AG04450 (cell line): ENCODE data around the gene NME5. TPM values are rescaled to one million over a fixed set of nuclear protein-coding genes. Genes with fewer than 3 reads are reported as not detected.

Experiments used
- CTCF ChIA-PET: fragments of 300-600, 350-600 bp; formaldehyde crosslinking; extraction: SDS; loops from one replicate; lab custom pipeline; 2022; ENCODE audit warnings: antibody characterized with exemption, inconsistent platforms; lab: Charles Lee
- POLR2A ChIA-PET: fragments of 350-600 bp; formaldehyde crosslinking; extraction: SDS; loops from one replicate; lab custom pipeline; 2021; ENCODE audit warnings: antibody characterized with exemption, inconsistent platforms; lab: Yijun Ruan, JAX
- DNase-seq: peaks from one replicate; pipeline ENCODE4 v3.0.0-alpha.2; 2011; ENCODE audit warnings: low read depth, low spot score
- H3K27ac ChIP-seq: one replicate; pipeline ENCODE4 v1.5.1; 2012; ENCODE audit warnings: low read depth, low read length, control low read depth
- H3K27me3 ChIP-seq: one replicate; pipeline ENCODE4 v1.6.0; 2012; ENCODE audit warnings: low read length; ENCODE audit not compliant: control insufficient read depth, insufficient read depth
- H3K4me3 ChIP-seq: 2 replicates; pipeline ENCODE4 v1.5.1; 2011; ENCODE audit warnings: mild to moderate bottlenecking, low read depth, low read length, control low read depth
- H3K9me3 ChIP-seq: 2 replicates; pipeline ENCODE4 v1.5.1; 2012; ENCODE audit warnings: low read length; ENCODE audit not compliant: control insufficient read depth, insufficient read depth
- polyA plus RNA-seq: library from polyadenylated mRNA; depleted of rRNA; stranded (reverse); fragments of >200 nt; gene quantifications from 2 replicates; pipeline ENCODE4 v1.2.3, GENCODE V29; 2011
- TF ChIP-seq, protein P1 (sequence below): IDR thresholded peaks from 2 replicates; pipeline ENCODE4 v1.5.1; 2011; ENCODE audit warnings: low read depth, low read length, control low read depth, inconsistent platforms

The NME5 gene
- polyA plus RNA-seq, 1 experiment, result 0.43 TPM

DNA sequence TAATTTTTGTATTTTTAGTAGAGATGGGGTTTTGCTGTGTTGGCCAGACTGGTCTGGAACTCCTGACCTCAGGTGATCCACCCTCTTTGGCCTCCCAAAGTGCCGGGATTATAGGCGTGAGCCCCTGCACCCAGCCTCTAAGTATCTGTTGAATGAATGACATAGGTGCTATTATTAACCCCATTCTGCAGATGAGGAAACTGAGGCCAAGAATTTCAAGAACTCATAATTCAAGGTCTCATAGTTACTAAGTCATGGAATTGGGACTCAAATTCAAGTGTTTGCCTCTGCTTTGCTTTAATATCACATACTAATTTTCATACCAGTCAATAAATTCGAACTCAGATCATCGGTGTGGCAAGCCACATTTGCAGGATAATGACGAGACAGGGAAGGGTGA lies 41.6 kb upstream of the NME5 start:
- CTCF ChIA-PET, result interaction anchor here (1.4 kb wide), 3 partner anchors 8 to 270 kb away, joined by 3 to 10 read pairs (median 7); no protein-coding TSS in a partner anchor
- POLR2A ChIA-PET, result interaction anchor here (0.7 kb wide), 1 partner anchor 32 kb away, joined by 3 read pairs; the partner anchor contains the start of gene CDC23
- no peak for DNase-seq
- no peaks in the 10 kb centered on the region for H3K27me3 ChIP-seq
- no peak overlapping the region for H3K4me3 ChIP-seq
- H3K27ac ChIP-seq, result no peak overlapping the region
- no peaks in the 10 kb centered on the region for H3K9me3 ChIP-seq
- TF ChIP-seq, protein P1, sequence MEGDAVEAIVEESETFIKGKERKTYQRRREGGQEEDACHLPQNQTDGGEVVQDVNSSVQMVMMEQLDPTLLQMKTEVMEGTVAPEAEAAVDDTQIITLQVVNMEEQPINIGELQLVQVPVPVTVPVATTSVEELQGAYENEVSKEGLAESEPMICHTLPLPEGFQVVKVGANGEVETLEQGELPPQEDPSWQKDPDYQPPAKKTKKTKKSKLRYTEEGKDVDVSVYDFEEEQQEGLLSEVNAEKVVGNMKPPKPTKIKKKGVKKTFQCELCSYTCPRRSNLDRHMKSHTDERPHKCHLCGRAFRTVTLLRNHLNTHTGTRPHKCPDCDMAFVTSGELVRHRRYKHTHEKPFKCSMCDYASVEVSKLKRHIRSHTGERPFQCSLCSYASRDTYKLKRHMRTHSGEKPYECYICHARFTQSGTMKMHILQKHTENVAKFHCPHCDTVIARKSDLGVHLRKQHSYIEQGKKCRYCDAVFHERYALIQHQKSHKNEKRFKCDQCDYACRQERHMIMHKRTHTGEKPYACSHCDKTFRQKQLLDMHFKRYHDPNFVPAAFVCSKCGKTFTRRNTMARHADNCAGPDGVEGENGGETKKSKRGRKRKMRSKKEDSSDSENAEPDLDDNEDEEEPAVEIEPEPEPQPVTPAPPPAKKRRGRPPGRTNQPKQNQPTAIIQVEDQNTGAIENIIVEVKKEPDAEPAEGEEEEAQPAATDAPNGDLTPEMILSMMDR, result no peak

DNA sequence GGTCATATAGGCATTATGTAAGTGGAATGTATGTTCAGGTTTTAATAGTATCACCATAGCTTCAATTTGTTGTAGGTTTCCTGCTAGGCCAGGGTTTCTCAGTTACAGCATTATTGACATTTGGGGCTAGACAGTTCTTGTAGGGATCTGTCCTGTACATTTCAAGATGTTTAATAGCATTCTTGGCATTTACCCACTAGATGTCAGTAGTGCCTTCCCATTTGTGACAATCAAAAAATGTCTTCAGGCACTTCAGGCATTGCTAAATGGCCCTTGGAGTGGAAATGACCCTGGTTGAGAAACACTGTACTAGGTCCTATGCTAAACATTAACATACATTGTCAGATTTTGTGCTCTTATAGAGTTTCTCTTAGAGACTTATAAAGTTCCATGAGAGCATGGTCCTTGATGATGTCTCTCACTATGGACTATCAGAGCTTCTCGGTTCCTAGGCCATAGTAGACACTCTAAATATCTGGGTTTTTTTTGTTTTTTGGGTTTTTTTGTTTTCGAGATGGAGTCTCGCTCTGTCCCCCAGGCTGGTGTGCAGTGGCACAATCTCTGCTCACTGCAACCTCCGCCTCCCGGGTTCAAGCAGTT lies 41.1 kb upstream of the NME5 start:
- no peak overlapping the region for H3K27ac ChIP-seq
- peak; percentile 18 for DNase-seq
- ChIA-PET POLR2A (interaction anchor here (0.6 to 0.7 kb wide), 2 partner anchors 14 to 33 kb away, joined by 3 to 5 read pairs; partner anchors contain the start of gene CDC23), CTCF (interaction anchor here (0.6 to 1.4 kb wide), 5 partner anchors 9 to 322 kb away, joined by 3 to 10 read pairs (median 3); no protein-coding TSS in a partner anchor)
- H3K9me3 ChIP-seq, result no peaks in the 10 kb centered on the region
- H3K27me3 ChIP-seq, result no peaks in the 10 kb centered on the region
- TF ChIP-seq, protein P1, result peak; percentile 48
- H3K4me3 ChIP-seq, result peak overlapping the region; percentile 99

DNA sequence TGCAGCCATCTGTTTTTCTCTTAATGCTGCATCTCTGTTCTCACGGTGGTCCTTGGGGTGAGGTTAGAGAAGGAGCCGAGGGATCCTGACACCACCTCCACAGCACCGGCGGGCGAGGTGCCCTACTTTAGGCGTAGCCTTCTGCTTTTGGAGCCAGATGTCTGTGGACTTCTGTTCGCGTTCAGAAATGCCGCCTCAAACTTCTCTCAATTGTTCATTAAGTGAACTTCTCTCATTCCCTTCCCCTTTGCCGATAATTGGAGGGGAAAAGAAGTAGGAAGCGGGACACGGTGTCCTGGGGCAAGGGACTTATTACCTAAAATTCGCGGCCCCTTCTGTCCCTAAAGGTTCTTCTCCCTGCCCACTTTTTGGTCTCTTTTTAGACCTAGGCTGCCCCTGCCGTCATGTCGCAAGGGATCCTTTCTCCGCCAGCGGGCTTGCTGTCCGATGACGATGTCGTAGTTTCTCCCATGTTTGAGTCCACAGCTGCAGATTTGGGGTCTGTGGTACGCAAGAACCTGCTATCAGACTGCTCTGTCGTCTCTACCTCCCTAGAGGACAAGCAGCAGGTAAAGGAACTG lies 40.1 kb upstream of the NME5 start:
- Histone ChIP-seq H3K27me3 (no peaks in the 10 kb centered on the region), H3K4me3 (peak overlapping the region; percentile 99), H3K27ac (peak overlapping the region; percentile 3), H3K9me3 (no peaks in the 10 kb centered on the region)
- CTCF ChIA-PET, result interaction anchor here (0.6 to 1.4 kb wide), 8 partner anchors 9 to 323 kb away, joined by 3 to 10 read pairs (median 3); partner anchors contain the start of gene KDM3B
- TF ChIP-seq, protein P1, result no peak
- no peak for DNase-seq
- POLR2A ChIA-PET, result interaction anchor here (0.6 to 2.1 kb wide), 4 partner anchors 12 to 263 kb away, joined by 3 to 10 read pairs (median 7); partner anchors contain the start of genes CDC23 and FAM53C

DNA sequence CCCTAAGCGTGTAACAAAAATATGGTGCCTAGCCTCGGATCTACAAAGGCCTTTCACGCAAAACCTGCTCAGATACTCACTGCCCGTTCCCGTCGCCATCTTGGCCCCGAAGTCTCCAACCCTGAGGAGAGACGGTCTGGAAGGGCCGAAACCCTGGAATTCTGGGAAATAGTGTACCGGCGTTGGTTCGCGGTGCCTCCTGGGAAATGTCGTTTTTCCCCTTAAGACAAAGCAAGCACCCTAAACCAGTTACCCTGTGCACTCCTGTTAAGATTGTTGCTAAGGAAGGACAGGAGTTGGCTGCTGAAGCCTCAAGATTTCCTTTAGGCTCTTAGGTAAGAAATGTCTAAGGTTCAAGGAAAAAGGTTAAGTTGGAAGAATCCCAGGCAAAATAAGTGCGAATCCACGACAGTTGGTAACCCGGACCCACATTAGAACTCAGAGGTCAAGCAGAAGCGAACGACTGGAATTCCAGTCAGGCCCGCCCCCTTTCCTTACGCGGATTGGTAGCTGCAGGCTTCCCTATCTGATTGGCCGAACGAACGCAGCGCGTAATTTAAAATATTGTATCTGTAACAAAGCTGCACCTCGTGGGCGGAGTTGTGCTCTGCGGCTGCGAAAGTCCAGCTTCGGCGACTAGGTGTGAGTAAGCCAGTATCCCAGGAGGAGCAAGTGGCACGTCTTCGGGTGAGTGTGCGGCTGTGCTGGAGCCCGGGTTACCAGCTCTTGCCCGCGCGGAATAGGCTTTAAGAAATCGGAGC lies 39.5 kb upstream of the NME5 start, which contains the start of the genes BRD8 and KIF20A:
TSS of gene BRD8 (minus strand) at position 115 of the 761 bp plus-strand sequence. CDS start at position 99, 16 bp downstream.
TSS of gene KIF20A (plus strand) at position 597 of the 761 bp plus-strand sequence. CDS start 569 bp downstream, outside the sequence.
- Histone ChIP-seq H3K9me3 (no peaks in the 10 kb centered on the region), H3K4me3 (peak within 1 kb of the TSS; percentile 99), H3K27ac (peak within 1 kb of the TSS; percentile 91), H3K27me3 (no peaks in the 10 kb centered on the region)
- TF ChIP-seq, protein P1, result no peak
- peak; percentile 85 for DNase-seq
- CTCF ChIA-PET, result interaction anchor here (0.7 to 2.6 kb wide), 7 partner anchors 44 to 549 kb away, joined by 3 to 12 read pairs (median 3); partner anchors contain the start of gene KDM3B
- POLR2A ChIA-PET, result interaction anchor here (0.6 to 2.1 kb wide), 5 partner anchors 11 to 263 kb away, joined by 3 to 10 read pairs (median 5); partner anchors contain the start of genes CDC23 and FAM53C
